Activated T-helper 1 cell treated with Interleukin-2 at 50 U/mL for 16 hours (primary cell): ENCODE measurements around the gene SUCNR1.
"Not testable (repeated sequence)": the region's sequence is repeated elsewhere in the genome, so short reads cannot be mapped to it uniquely, and the experiment has no call there.

Experiments
- DNase-seq: peaks from one replicate; pipeline ENCODE4 v3.0.0-alpha.2; 2020; ENCODE audit warnings: low read depth

The SUCNR1 gene

DNA sequence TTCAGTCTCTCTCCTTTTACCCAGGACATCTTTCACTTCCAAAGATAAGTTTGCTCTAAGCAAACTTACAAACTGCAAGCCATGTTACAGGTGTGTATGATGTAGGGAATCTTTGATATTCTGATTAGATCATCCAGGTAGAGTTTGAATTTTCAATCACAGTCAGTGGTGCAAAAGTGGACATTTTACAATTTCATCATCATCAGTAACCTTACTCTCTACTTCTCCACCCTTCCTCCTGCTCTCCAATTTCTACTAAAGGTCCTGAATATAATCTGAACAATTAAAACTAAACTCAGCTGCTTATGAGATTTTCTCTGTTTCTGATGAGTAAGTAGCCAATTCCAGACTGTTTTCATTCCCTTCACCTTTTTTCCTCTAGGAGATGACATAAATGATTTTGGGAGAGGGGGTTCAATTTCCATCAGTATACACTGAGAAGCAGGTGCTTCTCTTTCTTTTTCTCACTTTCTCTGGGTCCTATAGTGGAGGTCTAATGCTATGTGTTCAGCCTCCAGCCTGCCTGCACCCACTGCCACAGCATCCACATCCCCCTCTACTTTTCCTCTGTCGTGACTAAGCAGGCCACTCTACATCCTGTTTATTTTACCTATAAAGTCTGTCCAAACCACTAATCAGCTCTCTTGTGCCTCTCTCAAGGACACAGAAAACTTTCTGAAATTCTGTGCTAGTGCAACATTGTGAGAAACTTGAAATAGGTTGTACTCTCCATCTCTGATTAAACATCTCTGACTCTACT is 27.6 kb downstream of the SUCNR1 start:
- no peak for DNase-seq

DNA sequence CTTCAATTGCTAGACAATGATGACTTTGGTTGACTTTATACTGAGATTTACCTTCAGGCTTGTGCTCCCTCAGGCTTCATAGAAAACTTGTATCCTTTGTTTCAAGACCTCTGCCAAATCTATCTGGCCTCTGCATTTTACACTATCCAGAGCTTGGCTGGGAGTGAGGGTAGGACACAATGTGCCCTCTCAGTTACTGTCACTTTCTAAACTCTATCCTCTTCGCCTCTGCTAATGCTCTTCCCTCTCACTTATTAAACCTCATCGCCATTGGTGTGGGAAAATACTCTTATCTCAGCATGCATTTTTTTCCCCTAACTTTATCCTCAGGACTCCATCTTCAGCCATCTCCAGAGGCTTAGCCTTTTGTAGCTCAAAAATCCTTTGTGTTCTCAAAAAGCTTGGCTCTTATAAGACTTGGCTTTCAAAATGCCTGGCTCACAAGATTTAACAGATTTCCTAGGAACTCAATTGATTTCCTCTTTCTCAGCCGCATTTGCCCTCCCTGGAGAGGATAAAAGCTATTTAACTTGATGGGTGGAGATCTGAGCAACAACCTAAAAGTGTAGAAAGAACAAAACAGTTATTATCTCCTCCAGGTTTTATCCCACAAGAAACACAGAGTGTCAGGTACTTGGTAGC is 28.3 kb downstream of the SUCNR1 start:
- no peak for DNase-seq

DNA sequence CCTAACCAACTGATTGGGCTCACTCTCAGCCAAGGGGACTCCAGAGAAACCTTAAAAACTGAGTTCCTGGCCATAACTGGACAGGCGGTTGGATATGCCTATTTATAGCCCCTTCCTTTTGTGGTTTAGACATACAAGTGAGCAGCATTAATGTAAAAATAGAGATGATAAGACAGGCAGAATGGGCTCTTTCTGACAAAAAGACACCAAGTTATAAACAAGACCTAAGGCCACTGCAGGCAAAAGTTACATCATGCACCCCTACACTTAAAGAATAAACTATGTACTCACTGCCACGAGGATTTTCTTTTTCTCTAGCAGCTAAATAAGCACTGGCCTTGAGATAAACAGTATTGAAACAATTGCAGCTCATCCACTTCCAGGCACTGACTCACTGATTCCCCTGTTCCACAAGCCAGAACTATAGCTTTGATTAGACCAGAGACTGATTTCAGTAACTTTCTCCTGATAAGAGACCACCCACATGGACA is 30.1 kb downstream of the SUCNR1 start:
- no peak for DNase-seq

DNA sequence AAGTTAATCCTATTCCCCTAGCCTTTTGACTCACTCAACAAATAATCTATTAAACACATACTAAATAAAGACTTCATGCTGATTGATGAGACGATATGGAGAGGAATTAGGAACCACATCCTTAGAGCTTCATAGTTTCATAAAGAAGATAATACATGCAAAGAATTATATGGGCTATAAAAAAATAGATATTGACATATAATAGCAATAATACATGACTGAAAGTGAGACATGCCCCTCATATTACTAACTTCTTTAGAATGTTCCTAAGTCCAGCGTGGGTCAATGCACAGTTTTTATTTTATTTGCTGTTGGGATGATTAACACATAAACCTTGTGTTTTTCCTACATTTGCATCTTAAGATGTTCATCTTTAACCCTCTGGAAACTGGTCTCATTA is 32.2 kb downstream of the SUCNR1 start:
- no peak for DNase-seq

DNA sequence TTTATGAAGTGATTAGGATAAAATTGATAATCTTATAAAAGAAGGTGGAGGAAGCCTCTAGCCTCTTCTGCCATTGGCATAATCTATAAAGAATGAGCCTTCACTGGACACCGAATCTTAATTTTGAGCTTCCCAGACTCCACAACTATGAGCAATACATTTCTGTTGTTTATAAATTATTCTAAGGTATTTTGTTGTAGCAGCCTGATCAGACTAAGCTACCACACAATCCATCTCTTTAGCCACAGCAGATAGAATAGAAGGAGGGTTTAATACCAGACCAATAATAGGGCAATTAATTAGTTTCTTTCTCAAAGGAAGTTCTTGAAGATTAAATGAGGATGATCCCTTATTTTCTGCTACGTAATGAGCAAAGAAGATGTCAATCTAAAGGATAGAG is 33.3 kb downstream of the SUCNR1 start:
- DNase-seq = no peak

DNA sequence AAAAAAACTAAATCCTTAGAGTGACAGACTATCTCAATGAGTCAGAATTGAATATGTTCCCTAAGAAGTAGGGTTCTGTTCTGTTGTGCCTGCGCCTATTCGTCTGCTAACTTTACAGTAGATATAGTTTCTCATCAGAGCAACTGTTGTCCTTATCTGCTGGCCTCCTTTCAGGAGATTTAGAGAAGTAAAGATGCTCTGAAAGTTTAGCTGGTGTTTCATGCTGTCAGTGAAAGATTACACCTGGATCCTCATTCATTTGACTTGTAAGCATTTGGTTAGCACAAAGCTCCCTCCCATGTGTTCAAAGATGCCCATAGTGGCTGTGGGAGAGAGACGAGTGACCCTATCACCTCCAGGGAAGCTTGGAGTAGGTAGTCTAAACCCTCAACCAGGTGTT is 35.0 kb downstream of the SUCNR1 start:
- DNase-seq = no peak

DNA sequence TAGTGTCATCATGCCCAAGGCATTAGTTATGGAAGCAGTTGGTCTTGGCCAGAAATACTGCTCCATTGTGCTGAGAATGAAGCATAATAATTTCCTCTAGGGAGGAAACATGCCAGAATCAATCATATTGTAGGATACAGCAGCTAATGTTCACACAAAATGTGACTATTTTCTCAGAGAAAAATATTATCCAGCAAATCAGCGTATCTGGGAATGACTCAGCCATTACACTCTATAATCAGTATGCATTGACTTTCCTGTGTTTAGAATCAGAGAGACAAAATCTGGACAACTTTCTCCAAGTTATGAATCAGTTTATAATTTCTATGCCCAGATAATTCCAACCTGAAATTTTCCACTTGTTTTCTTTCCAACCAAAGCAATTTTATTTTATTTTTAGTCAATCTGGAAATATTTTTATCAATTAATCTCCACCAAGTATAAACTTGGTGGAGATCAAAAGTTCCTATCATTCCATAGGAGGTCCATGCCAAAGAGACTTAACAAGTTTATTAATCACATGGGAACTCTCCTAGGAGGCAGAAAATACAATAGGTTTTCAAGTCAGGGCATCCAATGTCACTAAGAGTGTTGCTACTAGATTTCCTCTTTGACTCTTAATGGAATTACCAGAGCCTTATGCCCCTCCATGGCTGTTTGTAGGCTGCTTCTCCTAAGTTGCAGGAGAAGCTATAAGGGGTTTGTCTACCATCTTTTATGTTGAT is 36.4 kb downstream of the SUCNR1 start:
- no peak for DNase-seq

DNA sequence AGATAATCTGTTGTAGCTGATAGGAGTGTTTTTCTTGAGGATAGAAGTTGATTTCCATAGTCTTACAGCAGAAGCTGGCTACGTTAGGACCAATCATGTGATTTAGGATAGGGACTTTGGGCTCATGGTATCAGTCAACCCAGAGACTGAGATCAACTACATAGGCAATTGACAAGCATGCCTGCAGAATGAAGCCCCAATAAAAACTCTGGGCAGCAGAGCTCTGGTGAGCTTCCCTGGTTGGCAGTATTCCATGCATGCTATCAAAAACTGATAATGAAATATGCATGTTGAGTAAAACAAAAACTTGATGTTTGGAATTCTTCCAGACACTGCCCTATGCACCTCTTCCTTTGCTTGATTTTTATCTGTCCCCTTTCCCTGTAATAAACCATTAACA is 38.0 kb downstream of the SUCNR1 start:
- no peak for DNase-seq

DNA sequence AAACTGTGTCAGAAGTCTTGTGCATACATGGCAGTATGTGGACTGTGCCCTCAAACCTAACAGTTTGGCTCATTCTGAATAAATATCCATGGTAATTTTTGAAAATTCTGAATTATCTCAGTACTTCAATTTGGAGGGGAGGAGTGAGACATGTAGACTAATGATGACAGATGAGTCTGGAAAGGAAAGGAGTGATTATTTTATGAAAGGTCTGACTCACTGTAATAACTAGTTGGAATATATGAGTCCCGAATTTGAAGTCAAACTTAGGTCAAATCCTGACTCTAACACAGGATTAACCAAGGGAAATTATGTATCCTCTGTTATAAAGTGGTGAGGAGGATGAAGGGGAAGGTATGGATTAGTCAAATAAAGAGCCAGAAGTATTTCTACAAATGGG is 38.6 kb downstream of the SUCNR1 start:
- no peak for DNase-seq

DNA sequence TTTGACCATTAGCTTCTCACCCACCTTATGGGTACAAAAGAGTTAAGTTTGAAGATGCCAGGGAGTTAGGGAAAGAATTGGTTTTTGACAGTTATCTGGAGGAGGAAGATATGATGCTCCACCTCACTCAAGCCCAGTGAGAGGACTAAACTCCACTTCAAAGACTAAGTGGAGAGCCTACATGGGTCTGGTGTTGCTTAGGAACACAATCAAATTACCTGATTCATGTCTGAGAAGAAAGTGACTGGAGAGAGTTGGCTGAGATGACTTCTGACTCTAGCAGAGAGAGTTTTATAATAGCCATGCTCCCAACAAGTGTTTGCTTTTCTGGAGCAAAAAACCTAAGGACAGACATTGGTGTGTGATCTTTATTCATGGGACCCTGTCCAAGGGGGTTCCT is 43.3 kb downstream of the SUCNR1 start:
- DNase-seq = no peak

DNA sequence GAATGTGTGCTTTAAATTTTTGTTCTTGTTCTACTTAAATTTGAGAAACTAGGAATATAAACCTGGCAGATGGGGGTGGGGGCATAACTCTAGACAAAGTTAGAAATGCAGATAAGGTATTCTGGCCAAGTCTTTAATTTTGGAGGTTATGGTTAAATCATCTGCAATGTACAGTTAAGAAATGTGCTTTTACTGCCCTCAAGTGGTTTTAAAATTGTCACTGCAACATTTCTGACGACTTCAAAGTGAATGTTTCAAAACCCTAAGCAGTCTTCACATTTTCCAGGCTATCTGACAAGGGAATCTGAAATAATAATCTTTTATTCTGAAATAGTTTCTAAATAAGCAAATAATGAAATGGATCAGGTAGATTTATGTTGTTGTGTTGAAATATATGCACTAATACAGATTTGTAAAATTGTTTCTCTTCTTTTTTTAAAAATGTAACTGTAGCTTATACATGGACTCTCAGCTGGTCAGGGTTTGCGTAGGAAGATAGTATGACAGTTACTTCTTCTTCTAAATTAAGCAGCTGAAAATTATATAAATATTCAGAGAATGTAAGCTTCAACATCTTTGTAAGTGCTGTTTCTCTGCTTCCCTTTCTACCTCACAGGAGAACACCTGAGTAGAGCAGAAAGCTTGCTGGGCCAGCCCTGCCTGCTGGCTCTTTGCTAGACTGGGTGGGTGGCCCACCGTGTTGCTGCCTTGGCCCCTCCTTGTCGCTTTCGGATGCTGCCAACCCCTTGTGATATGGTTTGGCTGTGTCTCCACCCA is 45.0 kb downstream of the SUCNR1 start:
- no peak for DNase-seq

DNA sequence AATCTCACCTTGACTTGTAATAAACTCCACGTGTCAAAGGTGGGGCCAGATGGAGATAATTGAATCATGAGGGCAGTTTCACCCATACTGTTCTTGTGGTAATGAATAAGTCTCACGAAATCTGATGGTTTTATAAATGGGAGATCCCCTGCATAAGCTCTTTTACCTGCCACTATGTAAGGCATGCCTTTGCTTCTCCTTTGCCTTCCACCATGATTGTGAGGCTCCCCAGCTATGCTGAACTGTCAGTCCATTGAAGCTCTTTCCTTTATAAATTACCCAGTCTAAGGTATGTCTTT is 45.5 kb downstream of the SUCNR1 start:
- no peak for DNase-seq

DNA sequence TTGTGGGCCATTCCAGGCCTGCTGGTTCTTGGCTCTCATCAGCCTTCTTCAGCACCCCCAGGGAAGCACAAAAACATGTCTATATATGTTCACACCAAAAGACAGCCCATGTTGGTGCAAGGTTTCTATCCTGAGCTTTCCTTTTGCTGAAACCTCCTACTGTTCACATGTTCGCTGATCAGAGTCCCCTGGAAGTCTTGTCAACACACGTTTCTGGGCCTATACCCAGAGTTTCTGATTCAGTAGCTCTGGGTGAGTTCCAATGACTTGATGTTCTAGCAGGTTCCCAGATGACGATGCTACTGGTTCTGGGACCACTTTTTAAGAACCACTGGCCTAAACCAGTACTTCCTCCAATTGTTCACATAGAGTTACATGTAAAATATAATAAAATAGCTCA is 46.0 kb downstream of the SUCNR1 start:
- DNase-seq = no peak

DNA sequence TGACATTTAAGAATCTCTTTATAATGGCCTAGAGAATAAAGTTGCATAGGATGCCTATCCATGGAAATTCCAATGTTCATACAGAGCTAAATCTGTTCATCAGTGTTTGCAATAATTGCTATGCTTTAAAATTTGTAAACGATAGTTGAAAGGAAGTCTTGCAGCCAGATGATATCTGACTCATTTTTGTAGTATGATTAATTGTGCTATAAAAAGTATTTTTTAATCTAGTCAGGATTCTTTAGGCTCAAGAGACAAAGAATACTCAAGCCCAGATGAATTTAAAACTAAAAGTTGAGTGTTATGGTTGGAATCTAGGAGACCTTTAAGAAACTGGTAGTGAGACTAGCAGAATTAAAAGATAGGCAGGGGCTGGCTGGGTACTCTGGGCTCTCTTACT is 50.5 kb downstream of the SUCNR1 start:
- no peak for DNase-seq

DNA sequence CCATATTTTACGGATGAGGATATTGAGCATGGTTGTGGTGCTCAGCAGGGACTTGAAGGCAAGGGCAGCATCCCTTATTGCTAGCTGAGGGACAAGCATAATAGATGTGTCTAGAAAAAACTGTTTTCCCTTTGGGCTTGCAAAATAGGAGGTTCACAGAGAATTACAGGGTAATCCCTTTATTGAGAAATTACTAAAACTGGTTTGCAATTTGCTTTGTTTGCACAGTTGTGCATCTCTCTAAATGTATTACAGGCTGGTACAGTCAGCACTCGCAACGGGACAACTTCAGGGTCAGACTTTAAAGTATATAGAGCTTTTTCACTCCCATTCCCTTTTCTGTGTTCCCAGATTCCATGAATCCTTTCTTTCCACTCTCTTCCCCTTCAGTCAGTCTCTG is 51.3 kb downstream of the SUCNR1 start:
- DNase-seq = no peak

DNA sequence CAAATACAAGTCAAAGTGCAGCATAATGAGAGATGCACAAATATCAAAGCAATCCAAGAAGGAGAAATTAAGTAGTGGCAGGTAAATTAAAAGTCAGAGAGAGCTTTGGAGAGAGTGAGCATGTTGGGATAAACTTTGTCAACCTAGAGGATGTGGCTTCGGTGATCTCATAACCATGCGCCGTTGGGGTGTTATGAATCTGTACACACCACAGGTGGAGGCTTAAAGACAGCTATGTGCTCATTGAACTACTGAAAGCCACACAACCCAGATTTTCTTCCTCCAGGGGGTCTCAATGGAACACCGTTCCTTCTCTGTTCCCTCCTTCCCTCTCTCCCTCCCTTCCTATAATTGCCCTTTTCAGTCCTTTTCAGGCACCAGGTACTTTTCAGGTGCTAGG is 52.0 kb downstream of the SUCNR1 start:
- no peak for DNase-seq

DNA sequence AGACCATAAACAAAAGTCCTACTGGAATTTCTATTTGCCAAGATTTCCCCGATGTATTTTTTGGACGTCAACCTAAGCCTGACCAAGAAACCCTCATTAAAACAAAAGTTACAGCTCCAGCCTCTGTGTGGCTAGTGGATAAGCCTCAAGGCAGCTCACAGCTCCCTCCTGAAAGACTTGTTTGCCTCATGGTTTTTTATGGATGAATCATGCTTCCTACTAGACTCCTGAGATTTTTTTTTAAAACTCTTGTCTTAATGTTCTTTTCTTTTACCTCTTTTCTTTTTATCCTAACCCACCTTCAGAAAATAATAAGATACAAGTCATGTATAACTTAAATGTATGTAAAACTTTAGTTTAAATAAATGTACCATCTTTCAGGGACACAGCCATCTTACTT is 52.4 kb downstream of the SUCNR1 start:
- no peak for DNase-seq

DNA sequence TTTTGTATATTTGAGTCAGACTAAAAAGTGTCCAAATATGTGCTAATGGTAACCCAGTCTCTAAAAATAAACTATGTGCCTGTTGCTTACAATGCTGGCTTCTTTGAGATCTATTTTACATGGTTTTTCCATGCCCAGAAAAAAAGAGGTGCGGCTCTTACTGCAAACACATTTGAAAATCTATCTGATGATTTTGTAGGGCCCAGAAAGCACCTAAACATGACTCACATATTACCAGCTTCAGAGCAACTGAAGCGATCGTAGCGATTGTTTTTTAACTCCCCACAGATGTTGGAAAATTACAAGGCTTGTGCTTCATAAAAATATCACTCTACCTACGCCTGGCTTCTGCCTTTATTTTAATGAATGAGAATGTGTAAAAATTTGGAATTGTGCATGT is 53.5 kb downstream of the SUCNR1 start:
- DNase-seq = no peak

DNA sequence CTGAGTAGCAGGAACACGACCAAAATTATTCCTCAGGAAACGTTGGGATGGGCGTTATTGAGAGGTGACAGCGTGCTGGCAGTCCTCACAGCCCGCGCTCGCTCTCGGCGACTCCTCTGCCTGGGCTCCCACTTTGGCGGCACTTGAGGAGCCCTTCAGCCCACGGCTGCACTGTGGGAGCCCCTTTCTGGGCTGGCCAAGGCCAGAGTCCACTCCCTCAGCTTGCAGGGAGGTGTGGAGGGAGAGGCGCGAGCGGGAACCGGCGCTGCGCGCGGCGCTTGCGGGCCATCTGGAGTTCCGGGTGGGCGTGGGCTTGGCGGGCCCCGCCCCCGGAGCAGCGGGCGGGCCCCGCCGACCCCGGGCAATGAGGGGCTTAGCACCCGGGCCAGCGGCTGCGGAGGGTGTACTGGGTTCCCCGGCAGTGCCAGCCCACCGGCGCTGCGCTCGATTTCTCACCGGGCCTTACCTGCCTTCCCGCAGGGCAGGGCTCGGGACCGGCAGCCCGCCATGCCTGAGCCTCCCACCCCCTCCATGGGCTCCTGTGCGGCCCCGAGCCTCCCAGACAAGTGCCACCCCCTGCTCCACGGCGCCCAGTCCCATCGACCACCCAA is 54.6 kb downstream of the SUCNR1 start:
- DNase-seq = not testable (repeated sequence)

DNA sequence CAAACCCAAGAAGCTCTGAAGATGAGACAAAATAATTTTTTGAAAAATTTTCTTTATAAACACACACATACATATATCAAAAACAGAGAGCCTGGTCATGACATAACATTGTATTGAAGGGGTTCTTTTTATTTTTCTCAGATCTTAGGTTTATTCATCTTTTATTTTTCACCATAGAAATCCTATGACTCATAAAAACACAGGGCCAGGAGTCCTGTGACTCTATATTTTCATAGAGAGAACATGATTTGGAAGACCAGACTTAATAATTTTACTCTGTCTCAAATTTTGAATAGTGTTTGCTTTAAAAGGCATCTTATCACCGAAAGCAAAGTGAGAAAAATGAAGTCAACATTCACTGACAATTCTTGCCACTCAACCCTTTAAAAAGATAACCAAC is 57.7 kb downstream of the SUCNR1 start:
- no peak for DNase-seq

DNA sequence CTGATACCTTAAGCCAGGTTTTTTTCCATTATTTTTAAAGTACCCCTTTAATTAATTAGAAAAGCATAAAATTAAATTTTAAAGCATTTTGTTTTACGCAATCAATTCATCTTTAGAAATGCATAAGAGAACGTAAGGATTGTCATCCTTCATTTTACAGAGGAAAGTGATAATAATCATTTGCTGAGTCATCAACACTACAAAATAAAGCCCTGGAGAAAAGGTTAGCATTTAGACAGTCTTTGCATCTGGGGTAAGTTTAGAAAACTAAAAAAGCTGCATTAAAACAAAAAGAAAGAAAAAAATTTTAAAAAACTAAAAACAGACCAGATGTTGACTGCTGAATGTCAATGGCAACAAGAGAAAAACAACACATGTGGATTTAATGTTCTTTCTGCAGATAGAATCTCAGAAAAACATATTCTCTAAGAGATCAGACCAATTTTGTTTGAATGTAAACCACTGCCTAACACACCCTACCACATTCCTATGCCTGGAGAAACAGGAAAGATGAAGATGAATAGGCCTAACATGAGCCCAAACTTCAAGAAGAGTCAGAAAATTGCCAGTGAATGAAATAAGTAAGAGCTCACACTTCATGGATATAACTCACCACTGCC is 59.9 kb downstream of the SUCNR1 start:
- DNase-seq = no peak
